ENCODE data around the gene JOSD2. TPM values are rescaled to one million over a fixed set of nuclear protein-coding genes. Genes with fewer than 3 reads are reported as not detected.

JOSD2 gene
- 44.9 TPM for total RNA-seq
- long read RNA-seq, transcript JOSD2-204 (5 exons, 996 nt): major isoform, 15 of 25 reads
- long read RNA-seq, partial matches to known transcripts: 5 of 25 reads
- long read RNA-seq, other reads (novel, unspliced or antisense): 2 of 25 reads

- DNase-seq (ENCODE audit: low spot score): peak; percentile 99
Observed at GRCh38 chr19:50511069-50511822, at the start of gene JOSD2. JOSD2 (minus strand) TSS chr19:50511191; CDS start chr19:50510431, 760 bp downstream.

- DNase-seq (ENCODE audit: low spot score): no peak
Observed at GRCh38 chr19:50559636-50560035, 48.6 kb upstream of the JOSD2 start.

- DNase-seq (ENCODE audit: low spot score): no peak
Observed at GRCh38 chr19:50558449-50558848, 47.5 kb upstream of the JOSD2 start.

GRCh38 chr19:50558039-50558438, 47.0 kb upstream of the JOSD2 start:
- DNase-seq (ENCODE audit: low spot score): no peak

GRCh38 chr19:50557009-50557613, 46.1 kb upstream of the JOSD2 start:
- no peak for DNase-seq (ENCODE audit: low spot score)

GRCh38 chr19:50556282-50557008, 45.5 kb upstream of the JOSD2 start:
- no peak for DNase-seq (ENCODE audit: low spot score)

GRCh38 chr19:50555450-50556281, 44.7 kb upstream of the JOSD2 start:
- no peak for DNase-seq (ENCODE audit: low spot score)

- DNase-seq (ENCODE audit: low spot score): no peak
Observed at GRCh38 chr19:50555033-50555432, 44.0 kb upstream of the JOSD2 start.

GRCh38 chr19:50554212-50554611, 43.2 kb upstream of the JOSD2 start:
- DNase-seq (ENCODE audit: low spot score): no peak

- no peak for DNase-seq (ENCODE audit: low spot score)
Observed at GRCh38 chr19:50553134-50553703, 42.2 kb upstream of the JOSD2 start.

- DNase-seq (ENCODE audit: low spot score): no peak
Observed at GRCh38 chr19:50552540-50552939, 41.5 kb upstream of the JOSD2 start.

GRCh38 chr19:50551715-50552187, 40.8 kb upstream of the JOSD2 start:
- DNase-seq (ENCODE audit: low spot score): no peak

- DNase-seq (ENCODE audit: low spot score): no peak
Observed at GRCh38 chr19:50551034-50551714, 40.2 kb upstream of the JOSD2 start.

- no peak for DNase-seq (ENCODE audit: low spot score)
Observed at GRCh38 chr19:50550594-50550966, 39.6 kb upstream of the JOSD2 start.

- DNase-seq (ENCODE audit: low spot score): no peak
Observed at GRCh38 chr19:50549927-50550593, 39.1 kb upstream of the JOSD2 start.

GRCh38 chr19:50549059-50549926, 38.3 kb upstream of the JOSD2 start:
- no peak for DNase-seq (ENCODE audit: low spot score)

GRCh38 chr19:50548191-50549058, 37.4 kb upstream of the JOSD2 start:
- DNase-seq (ENCODE audit: low spot score): no peak

All from mesenteric fat pad (tissue), 1 donor.